Mesendoderm (in vitro differentiated cells): ENCODE measurements around the gene SCN1B.
"Not testable (repeated sequence)": the region's sequence is repeated elsewhere in the genome, so short reads cannot be mapped to it uniquely, and the experiment has no call there.

Source experiments
- DNase-seq: peaks from one replicate; pipeline ENCODE4 v3.0.0; 2013
- H2AK5ac ChIP-seq: 2 replicates; pipeline ENCODE4 v1.6.1; 2013; ENCODE audit warnings: low read length, inconsistent platforms
- H2BK120ac ChIP-seq: 2 replicates; pipeline ENCODE4 v1.6.1; 2013; ENCODE audit warnings: low read depth, mild to moderate bottlenecking, low read length, moderate library complexity, mixed read lengths
- H2BK15ac ChIP-seq: replicated peaks from 2 replicates; pipeline ENCODE4 v1.6.1; 2013; ENCODE audit warnings: low read depth, mild to moderate bottlenecking, moderate library complexity
- H2BK5ac ChIP-seq: 2 replicates; pipeline ENCODE4 v1.6.1; 2013; ENCODE audit warnings: low read length, inconsistent platforms
- H3K18ac ChIP-seq: 2 replicates; pipeline ENCODE4 v1.6.1; 2013; ENCODE audit warnings: mild to moderate bottlenecking, low read length, mixed read lengths
- H3K23ac ChIP-seq: one replicate; pipeline ENCODE4 v1.6.1; 2013; ENCODE audit warnings: low read length
- H3K27ac ChIP-seq: 2 replicates; pipeline ENCODE4 v1.5.1; 2013; ENCODE audit warnings: low read depth, mild to moderate bottlenecking, inconsistent platforms, low read length, moderate library complexity
- H3K27me3 ChIP-seq: 2 replicates; pipeline ENCODE4 v1.6.1; 2013; ENCODE audit warnings: low read length, control low read depth, mild to moderate bottlenecking, inconsistent platforms; ENCODE audit not compliant: insufficient read depth, poor library complexity
- H3K36me3 ChIP-seq: 2 replicates; pipeline ENCODE4 v1.6.1; 2013; ENCODE audit warnings: low read length, inconsistent platforms; ENCODE audit not compliant: control insufficient read depth, insufficient read depth
- H3K4ac ChIP-seq: one replicate; pipeline ENCODE4 v1.6.1; 2013; ENCODE audit warnings: low read depth, mild to moderate bottlenecking, low read length, moderate library complexity
- H3K4me1 ChIP-seq: 2 replicates; pipeline ENCODE4 v1.6.1; 2013; ENCODE audit warnings: low read depth, low read length, inconsistent platforms; ENCODE audit not compliant: control insufficient read depth
- H3K4me2 ChIP-seq: 2 replicates; pipeline ENCODE4 v1.6.1; 2013; ENCODE audit warnings: low read length
- H3K4me3 ChIP-seq: 2 replicates; pipeline ENCODE4 v1.5.1; 2013; ENCODE audit warnings: mild to moderate bottlenecking, low read length
- H3K56ac ChIP-seq: one replicate; pipeline ENCODE4 v1.6.1; 2013; ENCODE audit warnings: low read length
- H3K79me1 ChIP-seq: 2 replicates; pipeline ENCODE4 v1.6.1; 2013; ENCODE audit warnings: low read length, inconsistent platforms
- H3K79me2 ChIP-seq: 2 replicates; pipeline ENCODE4 v1.6.1; 2013; ENCODE audit warnings: mild to moderate bottlenecking, low read length; ENCODE audit not compliant: control insufficient read depth, insufficient read depth
- H3K9ac ChIP-seq: 2 replicates; pipeline ENCODE4 v1.6.1; 2013; ENCODE audit warnings: low read length, inconsistent platforms
- H4K5ac ChIP-seq: one replicate; pipeline ENCODE4 v1.6.1; 2013; ENCODE audit warnings: low read length
- H4K8ac ChIP-seq: one replicate; pipeline ENCODE4 v1.6.1; 2013; ENCODE audit warnings: low read depth, mild to moderate bottlenecking, control low read depth, low read length, moderate library complexity
- WGBS: extraction: QIAGEN DNeasy Blood & Tissue Kit; methylation state at CpG from one replicate; pipeline ENCODE4 v1.1.7; 2013; ENCODE audit warnings: low lambda C conversion rate, missing lambda C conversion rate; ENCODE audit not compliant: insufficient coverage; ENCODE audit errors: extremely low coverage; 5-methylcytosine and 5-hydroxymethylcytosine counted together

The SCN1B gene

GRCh38 chr19:35013820-35014754 is 16.2 kb upstream of the SCN1B start:
- Histone ChIP-seq H3K79me2 (no peaks in the 10 kb centered on the region), H3K36me3 (peaks cover 29% of the 10 kb centered on the region), H2BK5ac (no peak overlapping the region), H3K4me3 (no peak overlapping the region), H2AK5ac (no peak overlapping the region), H4K5ac (no peak overlapping the region), H3K79me1 (peaks cover 6% of the 10 kb centered on the region), H3K23ac (no peak overlapping the region), H3K18ac (no peak overlapping the region), H3K4me1 (no peaks in the 10 kb centered on the region), H3K4ac (no peak overlapping the region), H3K27ac (no peak overlapping the region), H3K9ac (no peak overlapping the region), H3K27me3 (no peaks in the 10 kb centered on the region), H3K4me2 (no peak overlapping the region), H4K8ac (no peak overlapping the region), H2BK120ac (no peak overlapping the region), H3K56ac (no peak overlapping the region), H2BK15ac (no peak overlapping the region)
- no peak for DNase-seq
- no CpG with 5 or more reads among the region's 23 CpGs for WGBS

- H3K79me1 ChIP-seq, H4K8ac ChIP-seq, H2BK5ac ChIP-seq, H3K4me2 ChIP-seq, H2BK120ac ChIP-seq, H3K18ac ChIP-seq, H2AK5ac ChIP-seq, H3K4ac ChIP-seq, H3K4me1 ChIP-seq, H3K56ac ChIP-seq, H3K23ac ChIP-seq, H3K9ac ChIP-seq, H3K4me3 ChIP-seq, H3K27me3 ChIP-seq, H2BK15ac ChIP-seq, H3K27ac ChIP-seq, DNase-seq, H4K5ac ChIP-seq, H3K79me2 ChIP-seq: not testable (repeated sequence)
- H3K36me3 ChIP-seq, result peaks cover 30% of the 10 kb centered on the region
- WGBS, result no CpG with 5 or more reads among the region's 4 CpGs
These were observed 15.5 kb upstream of the SCN1B start for GRCh38 chr19:35014774-35015173.

DNA sequence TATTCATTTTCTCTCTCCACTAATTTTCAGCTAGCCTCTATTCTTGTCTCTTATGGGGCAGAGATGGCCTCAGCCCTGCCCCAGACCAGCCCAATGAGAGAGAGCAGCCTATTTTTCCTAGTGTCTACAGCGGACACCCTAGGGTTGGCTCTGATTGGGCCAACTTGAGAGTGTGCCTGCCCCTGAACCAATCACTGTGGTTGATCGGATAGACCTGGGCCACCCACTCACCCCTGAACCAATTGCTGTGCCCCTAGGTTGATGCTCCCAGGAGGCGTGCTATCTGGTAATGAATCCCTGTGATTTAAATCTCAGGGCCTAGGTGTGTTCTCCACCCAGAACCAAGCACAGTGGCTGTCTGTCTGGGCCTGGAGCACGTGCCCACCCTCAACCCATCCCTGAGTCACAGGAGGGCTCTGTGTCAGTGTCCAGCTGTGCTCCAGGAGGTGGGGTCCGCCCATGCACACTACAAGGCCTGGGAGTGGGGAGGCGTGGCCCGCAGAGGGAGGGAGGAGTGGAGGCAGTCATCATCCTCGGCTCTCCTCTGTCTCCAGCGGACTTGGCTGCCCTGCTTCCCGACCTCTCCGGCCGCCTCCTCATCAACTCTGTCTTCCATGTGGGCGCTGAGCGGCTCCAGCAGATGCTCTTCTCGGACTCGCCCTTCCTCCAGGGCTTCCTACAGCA is 14.9 kb upstream of the SCN1B start:
- H4K8ac ChIP-seq, result no peak overlapping the region
- no peaks in the 10 kb centered on the region for H3K79me2 ChIP-seq
- H2BK15ac ChIP-seq, result no peak overlapping the region
- H3K18ac ChIP-seq, result no peak overlapping the region
- no peak overlapping the region for H3K9ac ChIP-seq
- H3K4me1 ChIP-seq, result no peaks in the 10 kb centered on the region
- H2BK5ac ChIP-seq, result no peak overlapping the region
- DNase-seq, result no peak
- H2BK120ac ChIP-seq, result no peak overlapping the region
- H3K36me3 ChIP-seq, result peaks cover 31% of the 10 kb centered on the region
- peaks cover 6% of the 10 kb centered on the region for H3K79me1 ChIP-seq
- H3K23ac ChIP-seq, result no peak overlapping the region
- no peaks in the 10 kb centered on the region for H3K27me3 ChIP-seq
- H3K4ac ChIP-seq, result no peak overlapping the region
- H4K5ac ChIP-seq, result no peak overlapping the region
- no peak overlapping the region for H3K27ac ChIP-seq
- H3K4me2 ChIP-seq, result no peak overlapping the region
- H3K56ac ChIP-seq, result no peak overlapping the region
- H2AK5ac ChIP-seq, result no peak overlapping the region
- no CpG with 5 or more reads among the region's 16 CpGs for WGBS
- H3K4me3 ChIP-seq, result no peak overlapping the region

GRCh38 chr19:35015954-35016351 is 14.3 kb upstream of the SCN1B start:
- no peak overlapping the region for H3K18ac ChIP-seq
- no peak overlapping the region for H2BK120ac ChIP-seq
- no peak overlapping the region for H3K4me3 ChIP-seq
- no peak overlapping the region for H2AK5ac ChIP-seq
- H3K36me3 ChIP-seq, result peaks cover 34% of the 10 kb centered on the region
- H3K9ac ChIP-seq, result no peak overlapping the region
- no peak overlapping the region for H2BK5ac ChIP-seq
- H3K4ac ChIP-seq, result no peak overlapping the region
- H3K79me2 ChIP-seq, result no peaks in the 10 kb centered on the region
- no peak overlapping the region for H4K8ac ChIP-seq
- no peak for DNase-seq
- peaks cover 6% of the 10 kb centered on the region for H3K79me1 ChIP-seq
- no peak overlapping the region for H4K5ac ChIP-seq
- no peak overlapping the region for H3K4me2 ChIP-seq
- WGBS, result no CpG with 5 or more reads among the region's 6 CpGs
- no peaks in the 10 kb centered on the region for H3K27me3 ChIP-seq
- H3K4me1 ChIP-seq, result no peaks in the 10 kb centered on the region
- H2BK15ac ChIP-seq, result no peak overlapping the region
- no peak overlapping the region for H3K56ac ChIP-seq
- H3K23ac ChIP-seq, result no peak overlapping the region
- H3K27ac ChIP-seq, result no peak overlapping the region

- Histone ChIP-seq H3K4me3 (no peak overlapping the region), H2BK120ac (no peak overlapping the region), H2BK15ac (no peak overlapping the region), H3K4ac (no peak overlapping the region), H3K23ac (no peak overlapping the region), H3K18ac (no peak overlapping the region), H2AK5ac (no peak overlapping the region), H2BK5ac (no peak overlapping the region), H4K8ac (no peak overlapping the region), H3K4me1 (no peaks in the 10 kb centered on the region), H3K4me2 (no peak overlapping the region), H3K9ac (no peak overlapping the region), H3K27me3 (no peaks in the 10 kb centered on the region), H4K5ac (no peak overlapping the region), H3K27ac (no peak overlapping the region), H3K79me2 (no peaks in the 10 kb centered on the region), H3K36me3 (peaks cover 41% of the 10 kb centered on the region), H3K56ac (no peak overlapping the region), H3K79me1 (peaks cover 6% of the 10 kb centered on the region)
- WGBS, result no CpG with 5 or more reads among the region's 3 CpGs
- DNase-seq, result no peak
These were observed 12.8 kb upstream of the SCN1B start for GRCh38 chr19:35017507-35017906.
